Panc1 (cell line): ENCODE results near the gene LIN7C.

Source experiments
- CTCF ChIP-seq: fragments of 450-650 bp; IDR thresholded peaks from 2 replicates; pipeline ENCODE4 v1.5.1; 2017; ENCODE audit warnings: mild to moderate bottlenecking
- POLR2AphosphoS5 ChIP-seq: IDR thresholded peaks from 2 replicates; pipeline ENCODE4 v1.6.1; 2012; ENCODE audit warnings: mild to moderate bottlenecking, low read depth, low read length, moderate library complexity
- SIN3A ChIP-seq: IDR thresholded peaks from 2 replicates; pipeline ENCODE4 v1.6.1; 2012; ENCODE audit warnings: low read depth, mild to moderate bottlenecking, low read length, moderate library complexity, borderline replicate concordance; ENCODE audit not compliant: insufficient read depth
- TF ChIP-seq, protein P1 (sequence below), 2 experiments: IDR thresholded peaks; 2 replicates each; pipeline ENCODE4 v1.6.1; 2011 to 2012; ENCODE audit warnings: low read depth in 2 of 2, control low read depth in 1 of 2, low read length in 1 of 2, mild to moderate bottlenecking in 1 of 2, moderate library complexity in 1 of 2; ENCODE audit not compliant: insufficient read depth in 1 of 2

DNA sequence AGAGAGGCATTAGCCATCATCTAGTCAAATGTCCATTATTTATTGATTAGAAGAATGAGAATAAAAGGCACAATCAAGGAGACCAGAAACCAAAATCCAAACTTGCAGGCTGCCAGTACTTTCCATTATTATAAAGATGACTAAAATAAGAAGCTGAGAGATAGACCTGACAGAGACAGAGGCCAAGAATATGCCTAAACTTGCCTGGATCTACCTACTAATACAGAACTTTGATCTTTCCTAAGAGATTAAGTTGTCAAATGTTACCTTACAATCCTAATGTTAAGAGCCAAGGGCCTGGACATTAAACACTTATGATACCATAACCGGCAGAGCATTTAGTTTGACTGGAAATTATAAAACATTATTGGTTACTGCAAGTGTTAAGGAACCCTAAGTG lies 40.2 kb downstream of the LIN7C start:
- TF ChIP-seq POLR2AphosphoS5 (no peak), CTCF (no peak), SIN3A (no peak)
- TF ChIP-seq, protein P1, sequence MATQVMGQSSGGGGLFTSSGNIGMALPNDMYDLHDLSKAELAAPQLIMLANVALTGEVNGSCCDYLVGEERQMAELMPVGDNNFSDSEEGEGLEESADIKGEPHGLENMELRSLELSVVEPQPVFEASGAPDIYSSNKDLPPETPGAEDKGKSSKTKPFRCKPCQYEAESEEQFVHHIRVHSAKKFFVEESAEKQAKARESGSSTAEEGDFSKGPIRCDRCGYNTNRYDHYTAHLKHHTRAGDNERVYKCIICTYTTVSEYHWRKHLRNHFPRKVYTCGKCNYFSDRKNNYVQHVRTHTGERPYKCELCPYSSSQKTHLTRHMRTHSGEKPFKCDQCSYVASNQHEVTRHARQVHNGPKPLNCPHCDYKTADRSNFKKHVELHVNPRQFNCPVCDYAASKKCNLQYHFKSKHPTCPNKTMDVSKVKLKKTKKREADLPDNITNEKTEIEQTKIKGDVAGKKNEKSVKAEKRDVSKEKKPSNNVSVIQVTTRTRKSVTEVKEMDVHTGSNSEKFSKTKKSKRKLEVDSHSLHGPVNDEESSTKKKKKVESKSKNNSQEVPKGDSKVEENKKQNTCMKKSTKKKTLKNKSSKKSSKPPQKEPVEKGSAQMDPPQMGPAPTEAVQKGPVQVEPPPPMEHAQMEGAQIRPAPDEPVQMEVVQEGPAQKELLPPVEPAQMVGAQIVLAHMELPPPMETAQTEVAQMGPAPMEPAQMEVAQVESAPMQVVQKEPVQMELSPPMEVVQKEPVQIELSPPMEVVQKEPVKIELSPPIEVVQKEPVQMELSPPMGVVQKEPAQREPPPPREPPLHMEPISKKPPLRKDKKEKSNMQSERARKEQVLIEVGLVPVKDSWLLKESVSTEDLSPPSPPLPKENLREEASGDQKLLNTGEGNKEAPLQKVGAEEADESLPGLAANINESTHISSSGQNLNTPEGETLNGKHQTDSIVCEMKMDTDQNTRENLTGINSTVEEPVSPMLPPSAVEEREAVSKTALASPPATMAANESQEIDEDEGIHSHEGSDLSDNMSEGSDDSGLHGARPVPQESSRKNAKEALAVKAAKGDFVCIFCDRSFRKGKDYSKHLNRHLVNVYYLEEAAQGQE (IDR thresholded peaks at IDR 0.05; ENCODE audit: insufficient read depth in 1 of 2, low read depth in 2 of 2, low read length in 1 of 2): no peak
